ENCODE measurements around the gene FAM221B. TPM values are rescaled to one million over a fixed set of nuclear protein-coding genes. Genes with fewer than 3 reads are reported as not detected.

FAM221B gene
- total and polyA plus RNA-seq, 2 donors (not counting 1 experiment from before 2014, with no cell fraction given) = not detected

DNA sequence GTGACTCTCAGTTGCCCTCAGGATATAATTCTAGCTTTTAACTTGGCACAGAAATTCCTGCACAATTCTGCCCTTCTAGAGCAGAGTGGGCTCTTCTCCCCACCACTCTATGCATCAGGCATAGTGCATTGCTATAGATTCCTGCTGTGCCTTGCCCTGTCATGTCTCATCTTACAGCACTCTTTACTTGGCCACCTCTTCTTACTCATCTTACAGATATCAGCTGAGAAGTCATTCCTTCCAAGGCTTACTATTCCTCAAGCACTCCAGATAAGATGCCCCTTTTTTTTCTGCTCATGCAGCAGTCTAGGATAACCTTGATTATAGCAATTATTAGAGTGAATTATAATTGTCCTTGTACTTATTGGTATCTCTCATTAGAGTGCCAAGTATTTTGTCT, 5.6 kb downstream of the FAM221B start:
- Histone ChIP-seq H3K4me3 (ENCODE audit: control extremely low read depth in 1 of 5, extremely low read depth in 1 of 5, insufficient read depth in 1 of 5, low read depth in 2 of 5, low read length in 4 of 5) (no peak overlapping the region), H4K20me1 (ENCODE audit: control insufficient read depth, insufficient read depth, low read length, poor library complexity, severe bottlenecking) (no peaks in the 10 kb centered on the region), H3K9ac (ENCODE audit: low read length) (no peak overlapping the region), H2AFZ (ENCODE audit: insufficient read depth, low read depth, low read length, poor library complexity, severe bottlenecking) (no peak overlapping the region), H3K9me3 (ENCODE audit: control extremely low read depth in 1 of 3, control insufficient read depth in 2 of 3, insufficient read depth in 1 of 3, low read length in 2 of 3) (no peaks in the 10 kb centered on the region), H3K4me1 (ENCODE audit: control insufficient read depth in 2 of 2, insufficient read depth in 2 of 2, low read length in 2 of 2) (peaks cover 3 to 8% of the 10 kb centered on the region in 2 donors), H3K27me3 (replicated peaks in 1 of 4; ENCODE audit: control extremely low read depth in 1 of 4, control insufficient read depth in 3 of 4, insufficient read depth in 4 of 4, low read length in 3 of 4) (no peaks in the 10 kb centered on the region), H3K79me2 (ENCODE audit: control insufficient read depth, insufficient read depth, low read length) (no peaks in the 10 kb centered on the region), H3K27ac (ENCODE audit: low read length in 2 of 2) (no peak overlapping the region), H3K36me3 (replicated peaks in 1 of 2; ENCODE audit: control extremely low read depth in 1 of 2, control insufficient read depth in 1 of 2, extremely low read depth in 1 of 2, insufficient read depth in 2 of 2, low read length in 1 of 2) (no peaks in the 10 kb centered on the region), H3K4me2 (replicated peaks; ENCODE audit: low read depth, low read length, poor library complexity, severe bottlenecking) (no peak overlapping the region)
- DNase-seq (no peak), ATAC-seq (ENCODE audit: low read depth) (no peak)
- intact Hi-C loops (cut with micrococcal nuclease) = no loop called here
- ChIA-PET POLR2A (no interaction called here), CTCF (interaction anchor here (1.2 to 1.7 kb wide), 2 partner anchors 9 to 59 kb away, joined by 6 to 10 read pairs; partner anchors contain the start of gene HINT2)
- H3K27ac Mint-ChIP-seq = no peak overlapping the region
- H3K4me3 Mint-ChIP-seq = no peak overlapping the region
- TF ChIP-seq, protein P1, sequence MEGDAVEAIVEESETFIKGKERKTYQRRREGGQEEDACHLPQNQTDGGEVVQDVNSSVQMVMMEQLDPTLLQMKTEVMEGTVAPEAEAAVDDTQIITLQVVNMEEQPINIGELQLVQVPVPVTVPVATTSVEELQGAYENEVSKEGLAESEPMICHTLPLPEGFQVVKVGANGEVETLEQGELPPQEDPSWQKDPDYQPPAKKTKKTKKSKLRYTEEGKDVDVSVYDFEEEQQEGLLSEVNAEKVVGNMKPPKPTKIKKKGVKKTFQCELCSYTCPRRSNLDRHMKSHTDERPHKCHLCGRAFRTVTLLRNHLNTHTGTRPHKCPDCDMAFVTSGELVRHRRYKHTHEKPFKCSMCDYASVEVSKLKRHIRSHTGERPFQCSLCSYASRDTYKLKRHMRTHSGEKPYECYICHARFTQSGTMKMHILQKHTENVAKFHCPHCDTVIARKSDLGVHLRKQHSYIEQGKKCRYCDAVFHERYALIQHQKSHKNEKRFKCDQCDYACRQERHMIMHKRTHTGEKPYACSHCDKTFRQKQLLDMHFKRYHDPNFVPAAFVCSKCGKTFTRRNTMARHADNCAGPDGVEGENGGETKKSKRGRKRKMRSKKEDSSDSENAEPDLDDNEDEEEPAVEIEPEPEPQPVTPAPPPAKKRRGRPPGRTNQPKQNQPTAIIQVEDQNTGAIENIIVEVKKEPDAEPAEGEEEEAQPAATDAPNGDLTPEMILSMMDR (IDR thresholded peaks at IDR 0.05) = no peak
- no peak for TF ChIP-seq EZH2 (IDR thresholded peaks at IDR 0.05; ENCODE audit: borderline replicate concordance, insufficient read depth, low read depth, low read length, poor library complexity, severe bottlenecking)
- H3K9me3 Mint-ChIP-seq (ENCODE audit: insufficient read depth) = no peaks in the 10 kb centered on the region
- H3K27me3 Mint-ChIP-seq = no peaks in the 10 kb centered on the region
- peaks cover 7% of the 10 kb centered on the region for H3K4me1 Mint-ChIP-seq

DNA sequence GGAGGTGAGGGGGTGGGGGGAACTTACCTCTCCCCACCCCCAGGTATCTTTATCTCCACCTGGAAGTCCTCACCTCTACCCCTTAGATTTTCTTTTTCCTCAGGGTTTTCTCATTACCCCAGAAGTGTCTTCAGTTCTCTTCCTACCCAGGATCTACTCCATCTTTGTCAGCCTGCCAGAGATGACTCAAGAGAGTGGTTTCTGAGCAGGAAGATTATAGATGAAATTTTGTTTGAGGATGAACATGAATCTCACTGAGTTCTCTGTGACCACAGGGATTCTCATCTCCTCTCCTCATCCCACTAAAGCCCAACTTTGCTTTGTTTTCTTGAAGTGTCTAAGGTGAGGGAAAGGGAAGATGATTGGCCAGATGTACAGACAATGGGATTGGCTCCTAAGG, 8.5 kb downstream of the FAM221B start:
- DNase-seq (no peak), ATAC-seq (ENCODE audit: low read depth) (no peak)
- ChIA-PET CTCF (interaction anchor here (1.3 to 2.6 kb wide), 3 partner anchors 8 to 62 kb away, joined by 3 to 10 read pairs (median 9); partner anchors contain the start of gene SPAG8), POLR2A (no interaction called here)
- Histone ChIP-seq H3K9me3 (ENCODE audit: control extremely low read depth in 1 of 3, control insufficient read depth in 2 of 3, insufficient read depth in 1 of 3, low read length in 2 of 3) (no peaks in the 10 kb centered on the region), H3K9ac (ENCODE audit: low read length) (no peak overlapping the region), H3K4me2 (replicated peaks; ENCODE audit: low read depth, low read length, poor library complexity, severe bottlenecking) (no peak overlapping the region), H3K27me3 (replicated peaks in 1 of 4; ENCODE audit: control extremely low read depth in 1 of 4, control insufficient read depth in 3 of 4, insufficient read depth in 4 of 4, low read length in 3 of 4) (no peaks in the 10 kb centered on the region), H4K20me1 (ENCODE audit: control insufficient read depth, insufficient read depth, low read length, poor library complexity, severe bottlenecking) (no peaks in the 10 kb centered on the region), H3K4me3 (ENCODE audit: control extremely low read depth in 1 of 5, extremely low read depth in 1 of 5, insufficient read depth in 1 of 5, low read depth in 2 of 5, low read length in 4 of 5) (no peak overlapping the region), H3K36me3 (replicated peaks in 1 of 2; ENCODE audit: control extremely low read depth in 1 of 2, control insufficient read depth in 1 of 2, extremely low read depth in 1 of 2, insufficient read depth in 2 of 2, low read length in 1 of 2) (no peaks in the 10 kb centered on the region), H2AFZ (ENCODE audit: insufficient read depth, low read depth, low read length, poor library complexity, severe bottlenecking) (no peak overlapping the region), H3K27ac (ENCODE audit: low read length in 2 of 2) (no peak overlapping the region), H3K4me1 (ENCODE audit: control insufficient read depth in 2 of 2, insufficient read depth in 2 of 2, low read length in 2 of 2) (no peaks in the 10 kb centered on the region), H3K79me2 (ENCODE audit: control insufficient read depth, insufficient read depth, low read length) (no peaks in the 10 kb centered on the region)
- no peaks in the 10 kb centered on the region for H3K9me3 Mint-ChIP-seq (ENCODE audit: insufficient read depth)
- H3K27ac Mint-ChIP-seq = no peak overlapping the region
- H3K4me3 Mint-ChIP-seq = no peak overlapping the region
- H3K27me3 Mint-ChIP-seq = no peaks in the 10 kb centered on the region
- intact Hi-C loops (cut with micrococcal nuclease) = no loop called here
- TF ChIP-seq, protein P1 (IDR thresholded peaks at IDR 0.05) = no peak
- TF ChIP-seq EZH2 (IDR thresholded peaks at IDR 0.05; ENCODE audit: borderline replicate concordance, insufficient read depth, low read depth, low read length, poor library complexity, severe bottlenecking) = no peak
- H3K4me1 Mint-ChIP-seq = peaks cover 4% of the 10 kb centered on the region

All from B cell (primary cell).